ENCODE data around the gene KLHL7.

- TF ChIP-seq CTCF (conservative IDR thresholded peaks at IDR 0.05; ENCODE audit: low read length) = no peak
- TF ChIP-seq EZH2phosphoT487 (IDR thresholded peaks at IDR 0.05; ENCODE audit: borderline replicate concordance) = no peak
Observed at GRCh38 chr7:23168111-23168885, 62.7 kb downstream of the KLHL7 start.

Measured in Loucy (cell line).